ENCODE measurements around the gene RAMP1. TPM values are rescaled to one million over a fixed set of nuclear protein-coding genes. Genes with fewer than 3 reads are reported as not detected.

Gene RAMP1
- total RNA-seq, 1 experiment from 2014 or later: 0.63 TPM

DNA sequence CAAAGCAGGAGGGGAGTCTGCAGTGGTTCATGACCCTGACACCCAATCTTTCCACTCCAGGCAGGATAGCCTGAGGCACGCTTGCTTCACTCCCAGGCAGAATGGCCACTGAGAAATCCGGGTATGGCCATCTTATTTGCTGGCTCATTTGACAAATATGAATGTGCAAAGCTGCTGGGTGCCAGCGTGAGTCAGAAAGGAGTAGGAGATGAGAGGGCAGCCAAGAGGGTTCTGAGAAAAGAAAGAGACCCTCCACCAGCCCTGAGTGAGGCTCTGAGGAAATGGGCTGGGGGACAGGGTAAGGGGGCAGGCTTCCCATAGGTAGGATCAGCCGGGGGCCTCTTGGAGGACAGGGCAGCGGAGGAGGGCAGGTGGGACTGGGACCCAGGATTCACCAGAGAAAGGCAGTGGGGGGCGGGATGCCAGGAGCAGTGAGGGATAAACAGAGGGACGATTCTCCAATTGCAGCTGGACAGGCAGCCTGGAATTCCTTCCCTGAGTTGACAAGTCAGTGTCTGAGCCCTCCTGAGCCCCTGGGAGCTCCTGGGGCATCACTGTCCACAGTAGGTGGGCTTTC, 15.2 kb downstream of the RAMP1 start:
- Histone ChIP-seq H3K18ac (ENCODE audit: insufficient read length, low read depth, low read length) (no peak overlapping the region), H3K14ac (ENCODE audit: insufficient read depth, low read length) (no peak overlapping the region), H4K8ac (replicated peaks; ENCODE audit: insufficient read length, low read depth, low read length) (no peak overlapping the region), H3T11ph (ENCODE audit: low read length) (no peak overlapping the region), H3K4me1 (ENCODE audit: insufficient read depth, low read length) (no peaks in the 10 kb centered on the region; the same call in 1 of the 2 replicates), H4K20me1 (ENCODE audit: control insufficient read depth, insufficient read depth, insufficient read length) (no peaks in the 10 kb centered on the region), H2AK5ac (ENCODE audit: insufficient read length, low read length) (no peak overlapping the region), H3K79me2 (ENCODE audit: insufficient read depth, low read length) (no peaks in the 10 kb centered on the region), H2BK12ac (ENCODE audit: insufficient read length, low read depth, low read length) (no peak overlapping the region), H3K27ac (ENCODE audit: insufficient read length, low read depth, low read length) (no peak overlapping the region), H2BK5ac (ENCODE audit: insufficient read length, low read length) (no peak overlapping the region), H4K91ac (ENCODE audit: insufficient read length, low read depth, low read length) (no peak overlapping the region), H2BK15ac (ENCODE audit: low read depth, low read length) (no peak overlapping the region), H3K23ac (ENCODE audit: insufficient read length, low read depth, low read length) (no peak overlapping the region), H2BK120ac (ENCODE audit: low read depth, low read length, poor library complexity, severe bottlenecking) (no peak overlapping the region), H4K5ac (ENCODE audit: insufficient read length, low read depth, low read length) (no peak overlapping the region), H2BK20ac (ENCODE audit: low read depth, low read length, poor library complexity, severe bottlenecking) (no peak overlapping the region), H3K79me1 (ENCODE audit: insufficient read depth, low read depth, low read length, poor library complexity, severe bottlenecking) (no peaks in the 10 kb centered on the region), H3K23me2 (ENCODE audit: insufficient read length, low read depth, low read length, poor library complexity, severe bottlenecking) (no peaks in the 10 kb centered on the region), H3K9me3 (ENCODE audit: control insufficient read depth, low read depth, low read length) (no peaks in the 10 kb centered on the region), H2AFZ (ENCODE audit: low read length) (no peak overlapping the region), H3K4ac (ENCODE audit: low read depth, low read length) (no peak overlapping the region), H3K4me2 (ENCODE audit: insufficient read depth, insufficient read length, low read length) (no peak overlapping the region), H3K9ac (ENCODE audit: extremely low read depth, insufficient read length, low read length) (no peak overlapping the region), H3K56ac (ENCODE audit: insufficient read length, low read depth, low read length) (no peak overlapping the region), H3K27me3 (ENCODE audit: insufficient read depth, low read length) (no peaks in the 10 kb centered on the region)
- H3K27me3 Mint-ChIP-seq (ENCODE audit: low read depth): peaks cover 2% of the 10 kb centered on the region
- DNase-seq: no peak
- no peaks in the 10 kb centered on the region; a peak in 1 of 7 replicates for H3K36me3 Mint-ChIP-seq (ENCODE audit: insufficient read depth in 1 of 3, low read depth in 3 of 3)
- no CpG with 5 or more reads among the region's 7 CpGs for WGBS (ENCODE audit: extremely low coverage, insufficient read length, low lambda C conversion rate)
- H3K27ac Mint-ChIP-seq: no peak overlapping the region
- no peaks in the 10 kb centered on the region for H3K9me3 Mint-ChIP-seq
- no peak overlapping the region for H3K4me3 Mint-ChIP-seq
- peaks cover 8 to 9% of the 10 kb centered on the region in 2 experiments for H3K4me1 Mint-ChIP-seq
- TF ChIP-seq, protein P1, sequence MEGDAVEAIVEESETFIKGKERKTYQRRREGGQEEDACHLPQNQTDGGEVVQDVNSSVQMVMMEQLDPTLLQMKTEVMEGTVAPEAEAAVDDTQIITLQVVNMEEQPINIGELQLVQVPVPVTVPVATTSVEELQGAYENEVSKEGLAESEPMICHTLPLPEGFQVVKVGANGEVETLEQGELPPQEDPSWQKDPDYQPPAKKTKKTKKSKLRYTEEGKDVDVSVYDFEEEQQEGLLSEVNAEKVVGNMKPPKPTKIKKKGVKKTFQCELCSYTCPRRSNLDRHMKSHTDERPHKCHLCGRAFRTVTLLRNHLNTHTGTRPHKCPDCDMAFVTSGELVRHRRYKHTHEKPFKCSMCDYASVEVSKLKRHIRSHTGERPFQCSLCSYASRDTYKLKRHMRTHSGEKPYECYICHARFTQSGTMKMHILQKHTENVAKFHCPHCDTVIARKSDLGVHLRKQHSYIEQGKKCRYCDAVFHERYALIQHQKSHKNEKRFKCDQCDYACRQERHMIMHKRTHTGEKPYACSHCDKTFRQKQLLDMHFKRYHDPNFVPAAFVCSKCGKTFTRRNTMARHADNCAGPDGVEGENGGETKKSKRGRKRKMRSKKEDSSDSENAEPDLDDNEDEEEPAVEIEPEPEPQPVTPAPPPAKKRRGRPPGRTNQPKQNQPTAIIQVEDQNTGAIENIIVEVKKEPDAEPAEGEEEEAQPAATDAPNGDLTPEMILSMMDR (conservative IDR thresholded peaks at IDR 0.05): no peak

Measured in H9 (cell line).